K562 (cell line): Measurements from ENCODE around the gene CCDC70. TPM values are rescaled to one million over a fixed set of nuclear protein-coding genes. Genes with fewer than 3 reads are reported as not detected.

Source experiments
- ATAC-seq: fragments of 200-7000 bp; cut with Tn5 transposase; 3 replicates; pipeline ENCODE4 v1.9.1; 2020; ENCODE audit warnings: moderate library complexity
- BruUV-seq: library from RNA; stranded (reverse); fragments of 400-500 nt; replicated peaks from 2 replicates; lab custom pipeline; 2021; lab: Mats Ljungman, UMichigan
- CTCF ChIA-PET: fragments of 300-600 bp; formaldehyde crosslinking; extraction: SDS; loops from one replicate; lab custom pipeline; 2021; ENCODE audit warnings: low intra/inter-chr PET ratio; lab: Yijun Ruan, JAX
- POLR2A ChIA-PET: fragments of 300-600, 350-650 bp; sonication (Branson Sonifier 250); formaldehyde crosslinking; extraction: SDS; loops from one replicate; lab custom pipeline; 2021; ENCODE audit warnings: antibody characterized with exemption, inconsistent platforms; lab: Yijun Ruan, JAX
- DNase-seq, 4 experiments: peaks; one replicate each; pipeline versions ENCODE4 v3.0.0 to v3.0.0-alpha.2; 2011 to 2018; ENCODE audit warnings: low spot score in 3 of 4, mixed read lengths in 3 of 4; ENCODE audit errors: extremely low read depth in 1 of 4
- FAIRE-seq: peaks from 2 replicates; lab custom pipeline; 2011; peaks lifted over from hg19 to GRCh38; lab: Jason Lieb, UNC
- H2AFZ ChIP-seq: 2 replicates; pipeline ENCODE4 v1.6.0; 2011; ENCODE audit warnings: low read depth, low read length, control low read depth, inconsistent platforms
- H3K27ac ChIP-seq: fragments of 200-600 bp; 3 replicates; pipeline ENCODE4 v1.8.0; 2011; ENCODE audit warnings: low read depth, mild to moderate bottlenecking, control low read depth, inconsistent platforms, low read length, moderate library complexity, mixed read lengths; ENCODE audit errors: extremely low read depth
- H3K27me3 ChIP-seq, 2 experiments: fragments of 300-600 bp in 1 of 2; 2 replicates in 1 of 2; 3 replicates in 1 of 2; pipeline versions ENCODE4 v1.6.0 to v1.8.0; 2011; ENCODE audit warnings: inconsistent platforms in 2 of 2, low read length in 2 of 2, mild to moderate bottlenecking in 1 of 2, mixed read lengths in 1 of 2, moderate library complexity in 1 of 2; ENCODE audit not compliant: control insufficient read depth in 2 of 2, insufficient read depth in 2 of 2
- H3K36me3 ChIP-seq: fragments of 300-600 bp; 3 replicates; pipeline ENCODE4 v1.8.0; 2011; ENCODE audit warnings: mild to moderate bottlenecking, low read length, inconsistent platforms; ENCODE audit not compliant: control insufficient read depth, insufficient read depth
- H3K4me1 ChIP-seq, 2 experiments: fragments of 200-600 bp in 1 of 2; replicated peaks in 1 of 2; 2 replicates in 1 of 2; 3 replicates in 1 of 2; pipeline versions ENCODE4 v1.5.1 to v1.8.0; 2011; ENCODE audit warnings: inconsistent platforms in 2 of 2, low read length in 2 of 2, mild to moderate bottlenecking in 1 of 2, mixed read lengths in 1 of 2, moderate library complexity in 1 of 2; ENCODE audit not compliant: control insufficient read depth in 2 of 2, insufficient read depth in 2 of 2
- H3K4me2 ChIP-seq: 2 replicates; pipeline ENCODE4 v1.6.1; 2011; ENCODE audit warnings: low read length, control low read depth, inconsistent platforms, mixed read lengths; ENCODE audit not compliant: insufficient read depth
- H3K4me3 ChIP-seq: fragments of 200-600 bp; sonication (generic), shearing (Covaris generic); 2 replicates; pipeline ENCODE4 v1.5.1; 2016; ENCODE audit warnings: control low read depth, inconsistent platforms
- H3K79me2 ChIP-seq: fragments of 200-600 bp; 3 replicates; pipeline ENCODE4 v1.8.0; 2011; ENCODE audit warnings: low read length, inconsistent platforms; ENCODE audit not compliant: control insufficient read depth, insufficient read depth
- H3K9ac ChIP-seq, 2 experiments: 2 replicates each; pipeline versions ENCODE4 v1.6.0 to v1.6.1; 2011; ENCODE audit warnings: low read depth in 2 of 2, low read length in 2 of 2, control low read depth in 1 of 2, inconsistent platforms in 1 of 2, mild to moderate bottlenecking in 1 of 2, mixed read lengths in 1 of 2; ENCODE audit not compliant: insufficient read depth in 1 of 2
- H3K9me1 ChIP-seq: one replicate; pipeline ENCODE4 v1.6.0; 2011; ENCODE audit warnings: inconsistent platforms, mild to moderate bottlenecking, low read length, moderate library complexity; ENCODE audit not compliant: control insufficient read depth, insufficient read depth
- H3K9me3 ChIP-seq: replicated peaks from 2 replicates; pipeline ENCODE4 v1.5.1; 2011; ENCODE audit warnings: low read depth, low read length, inconsistent platforms; ENCODE audit not compliant: control insufficient read depth, insufficient read depth
- H4K20me1 ChIP-seq: replicated peaks from 2 replicates; pipeline ENCODE4 v1.6.1; 2011; ENCODE audit warnings: low read length, inconsistent platforms, mixed read lengths; ENCODE audit not compliant: control insufficient read depth, insufficient read depth
- JUN ChIP-seq, 2 experiments: sonication (generic) in 1 of 2; formaldehyde crosslinking in 1 of 2; IDR thresholded peaks; 2 replicates each; pipeline versions ENCODE4 v1.6.1 to v1.8.0; 2012 to 2022; ENCODE audit warnings: borderline replicate concordance in 2 of 2, mild to moderate bottlenecking in 2 of 2, improper control_type of control experiment in 1 of 2, low read depth in 1 of 2, low read length in 1 of 2, missing genetic modification reagents in 1 of 2
- WGBS: fragments of 100-300 bp; shearing (Covaris generic); methylation state at CpG from one replicate; pipeline ENCODE4 v1.1.6; 2016; ENCODE audit warnings: low coverage, mixed read lengths; ENCODE audit not compliant: insufficient coverage; ENCODE audit errors: missing lambda C conversion rate; 5-methylcytosine and 5-hydroxymethylcytosine counted together
- in situ Hi-C: fragments of 300-500 bp; cut with MboI; formaldehyde crosslinking; loops from 4 replicates; pipeline ENCODE4 v1.15.0; 2018; ENCODE audit warnings: inconsistent platforms, mixed read lengths
- intact Hi-C: fragments of 100-400 bp; cut with micrococcal nuclease; formaldehyde crosslinking; loops from 2 replicates; pipeline ENCODE4 v1.14.2; 2022
- polyA plus RNA-seq, 8 experiments: library from polyadenylated mRNA; depleted of rRNA in 4 of 8; stranded (reverse) in 5 of 8; unstranded in 3 of 8; fragments of >200 nt; fragmentation: Nextera tagmentation in 2 of 8; fragmentation: Illumina TruSeq in 1 of 8; extraction: Ambion mirVana in 2 of 8; extraction: Trizol in 1 of 8; gene quantifications; 2 replicates each; pipeline versions ENCODE4 v1.2.1 to v1.2.3, GENCODE V29; 2011 to 2014; ENCODE audit warnings: inconsistent platforms in 1 of 8, missing spikeins in 1 of 8
- total RNA-seq, 7 experiments: library from RNA; depleted of rRNA in 6 of 7; stranded (reverse); fragments of >200 nt in 6 of 7; fragmentation: Illumina TruSeq in 2 of 7; extraction: Trizol in 2 of 7; gene quantifications; 2 replicates each; pipeline versions ENCODE4 v1.2.1 to v1.2.3, GENCODE V29; 2011 to 2021; ENCODE audit warnings: low replicate concordance in 1 of 7
- TF ChIP-seq, protein P1 (sequence below), 2 experiments: fragments of 450-650 bp; IDR thresholded peaks; 2 replicates each; pipeline ENCODE4 v1.6.1; 2018; ENCODE audit warnings: mild to moderate bottlenecking in 2 of 2, low read depth in 1 of 2; ENCODE audit not compliant: partially characterized antibody in 2 of 2
- TF ChIP-seq, protein P2 (sequence below): IDR thresholded peaks from 2 replicates; pipeline ENCODE4 v1.6.1; 2011; ENCODE audit not compliant: insufficient read length; ENCODE audit errors: extremely low read depth
- TF ChIP-seq, protein P3 (sequence below): fragments of 200-600 bp; sonication (generic); IDR thresholded peaks from one replicate; pipeline ENCODE4 v1.6.1; 2012; ENCODE audit warnings: mild to moderate bottlenecking, low read depth, low read length, inconsistent platforms

Gene CCDC70
- total and polyA plus RNA-seq, 9 of the 15 experiments (the other 6 are each of a cell fraction or from before 2014, with no cell fraction given): not detected

DNA sequence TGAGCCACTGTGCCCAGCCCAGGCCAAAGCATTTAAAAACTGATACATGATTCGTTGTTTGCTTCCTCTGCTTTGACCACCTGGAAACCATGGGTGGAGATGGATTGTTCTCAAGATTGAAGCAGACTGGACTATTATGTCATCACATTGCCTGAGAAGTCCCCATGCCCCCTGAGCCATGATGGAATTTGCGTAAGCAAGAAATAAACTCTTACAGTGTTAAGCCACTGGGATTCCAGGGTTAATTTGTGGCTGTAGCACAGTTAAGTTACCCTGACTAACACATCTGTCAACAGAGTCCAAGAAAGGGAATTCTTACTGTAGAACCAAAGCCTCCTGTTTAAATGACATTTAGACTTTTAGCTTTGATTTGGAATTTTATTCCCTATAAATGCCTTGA is 38.4 kb upstream of the CCDC70 start:
- ATAC-seq (no peak), FAIRE-seq (no peak), DNase-seq (no peak)
- H3K4me2 ChIP-seq: no peak overlapping the region
- no peaks in the 10 kb centered on the region for H3K9me3 ChIP-seq
- POLR2A ChIA-PET: no interaction called here
- no TSS peak for BruUV-seq
- H3K36me3 ChIP-seq: no peaks in the 10 kb centered on the region
- H3K79me2 ChIP-seq: no peaks in the 10 kb centered on the region
- peaks cover 3 to 40% of the 10 kb centered on the region in 2 experiments; a peak in 4 of 5 replicates for H3K27me3 ChIP-seq
- no peak overlapping the region for H3K4me3 ChIP-seq
- in situ Hi-C loops (loop anchor here (10.0 kb wide), 1 partner anchor 301 kb away; the partner anchor contains the start of gene NEK5), intact Hi-C loops (no loop called here)
- H4K20me1 ChIP-seq: no peaks in the 10 kb centered on the region; the same call in 1 of the 2 replicates
- no peak overlapping the region for H3K9ac ChIP-seq
- H3K27ac ChIP-seq: no peak overlapping the region
- H2AFZ ChIP-seq: no peak overlapping the region
- CTCF ChIA-PET: no interaction called here
- no peaks in the 10 kb centered on the region for H3K9me1 ChIP-seq
- WGBS: 48% methylated on average over 2 of the region's 2 CpGs
- H3K4me1 ChIP-seq: no peaks in the 10 kb centered on the region; a peak in 1 of 5 replicates
- TF ChIP-seq, protein P1, sequence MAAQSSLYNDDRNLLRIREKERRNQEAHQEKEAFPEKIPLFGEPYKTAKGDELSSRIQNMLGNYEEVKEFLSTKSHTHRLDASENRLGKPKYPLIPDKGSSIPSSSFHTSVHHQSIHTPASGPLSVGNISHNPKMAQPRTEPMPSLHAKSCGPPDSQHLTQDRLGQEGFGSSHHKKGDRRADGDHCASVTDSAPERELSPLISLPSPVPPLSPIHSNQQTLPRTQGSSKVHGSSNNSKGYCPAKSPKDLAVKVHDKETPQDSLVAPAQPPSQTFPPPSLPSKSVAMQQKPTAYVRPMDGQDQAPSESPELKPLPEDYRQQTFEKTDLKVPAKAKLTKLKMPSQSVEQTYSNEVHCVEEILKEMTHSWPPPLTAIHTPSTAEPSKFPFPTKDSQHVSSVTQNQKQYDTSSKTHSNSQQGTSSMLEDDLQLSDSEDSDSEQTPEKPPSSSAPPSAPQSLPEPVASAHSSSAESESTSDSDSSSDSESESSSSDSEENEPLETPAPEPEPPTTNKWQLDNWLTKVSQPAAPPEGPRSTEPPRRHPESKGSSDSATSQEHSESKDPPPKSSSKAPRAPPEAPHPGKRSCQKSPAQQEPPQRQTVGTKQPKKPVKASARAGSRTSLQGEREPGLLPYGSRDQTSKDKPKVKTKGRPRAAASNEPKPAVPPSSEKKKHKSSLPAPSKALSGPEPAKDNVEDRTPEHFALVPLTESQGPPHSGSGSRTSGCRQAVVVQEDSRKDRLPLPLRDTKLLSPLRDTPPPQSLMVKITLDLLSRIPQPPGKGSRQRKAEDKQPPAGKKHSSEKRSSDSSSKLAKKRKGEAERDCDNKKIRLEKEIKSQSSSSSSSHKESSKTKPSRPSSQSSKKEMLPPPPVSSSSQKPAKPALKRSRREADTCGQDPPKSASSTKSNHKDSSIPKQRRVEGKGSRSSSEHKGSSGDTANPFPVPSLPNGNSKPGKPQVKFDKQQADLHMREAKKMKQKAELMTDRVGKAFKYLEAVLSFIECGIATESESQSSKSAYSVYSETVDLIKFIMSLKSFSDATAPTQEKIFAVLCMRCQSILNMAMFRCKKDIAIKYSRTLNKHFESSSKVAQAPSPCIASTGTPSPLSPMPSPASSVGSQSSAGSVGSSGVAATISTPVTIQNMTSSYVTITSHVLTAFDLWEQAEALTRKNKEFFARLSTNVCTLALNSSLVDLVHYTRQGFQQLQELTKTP (IDR thresholded peaks at IDR 0.05; ENCODE audit: low read depth in 1 of 2, partially characterized antibody in 2 of 2): no peak
- TF ChIP-seq, protein P2, sequence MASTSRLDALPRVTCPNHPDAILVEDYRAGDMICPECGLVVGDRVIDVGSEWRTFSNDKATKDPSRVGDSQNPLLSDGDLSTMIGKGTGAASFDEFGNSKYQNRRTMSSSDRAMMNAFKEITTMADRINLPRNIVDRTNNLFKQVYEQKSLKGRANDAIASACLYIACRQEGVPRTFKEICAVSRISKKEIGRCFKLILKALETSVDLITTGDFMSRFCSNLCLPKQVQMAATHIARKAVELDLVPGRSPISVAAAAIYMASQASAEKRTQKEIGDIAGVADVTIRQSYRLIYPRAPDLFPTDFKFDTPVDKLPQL: no peak
- TF ChIP-seq, protein P3, sequence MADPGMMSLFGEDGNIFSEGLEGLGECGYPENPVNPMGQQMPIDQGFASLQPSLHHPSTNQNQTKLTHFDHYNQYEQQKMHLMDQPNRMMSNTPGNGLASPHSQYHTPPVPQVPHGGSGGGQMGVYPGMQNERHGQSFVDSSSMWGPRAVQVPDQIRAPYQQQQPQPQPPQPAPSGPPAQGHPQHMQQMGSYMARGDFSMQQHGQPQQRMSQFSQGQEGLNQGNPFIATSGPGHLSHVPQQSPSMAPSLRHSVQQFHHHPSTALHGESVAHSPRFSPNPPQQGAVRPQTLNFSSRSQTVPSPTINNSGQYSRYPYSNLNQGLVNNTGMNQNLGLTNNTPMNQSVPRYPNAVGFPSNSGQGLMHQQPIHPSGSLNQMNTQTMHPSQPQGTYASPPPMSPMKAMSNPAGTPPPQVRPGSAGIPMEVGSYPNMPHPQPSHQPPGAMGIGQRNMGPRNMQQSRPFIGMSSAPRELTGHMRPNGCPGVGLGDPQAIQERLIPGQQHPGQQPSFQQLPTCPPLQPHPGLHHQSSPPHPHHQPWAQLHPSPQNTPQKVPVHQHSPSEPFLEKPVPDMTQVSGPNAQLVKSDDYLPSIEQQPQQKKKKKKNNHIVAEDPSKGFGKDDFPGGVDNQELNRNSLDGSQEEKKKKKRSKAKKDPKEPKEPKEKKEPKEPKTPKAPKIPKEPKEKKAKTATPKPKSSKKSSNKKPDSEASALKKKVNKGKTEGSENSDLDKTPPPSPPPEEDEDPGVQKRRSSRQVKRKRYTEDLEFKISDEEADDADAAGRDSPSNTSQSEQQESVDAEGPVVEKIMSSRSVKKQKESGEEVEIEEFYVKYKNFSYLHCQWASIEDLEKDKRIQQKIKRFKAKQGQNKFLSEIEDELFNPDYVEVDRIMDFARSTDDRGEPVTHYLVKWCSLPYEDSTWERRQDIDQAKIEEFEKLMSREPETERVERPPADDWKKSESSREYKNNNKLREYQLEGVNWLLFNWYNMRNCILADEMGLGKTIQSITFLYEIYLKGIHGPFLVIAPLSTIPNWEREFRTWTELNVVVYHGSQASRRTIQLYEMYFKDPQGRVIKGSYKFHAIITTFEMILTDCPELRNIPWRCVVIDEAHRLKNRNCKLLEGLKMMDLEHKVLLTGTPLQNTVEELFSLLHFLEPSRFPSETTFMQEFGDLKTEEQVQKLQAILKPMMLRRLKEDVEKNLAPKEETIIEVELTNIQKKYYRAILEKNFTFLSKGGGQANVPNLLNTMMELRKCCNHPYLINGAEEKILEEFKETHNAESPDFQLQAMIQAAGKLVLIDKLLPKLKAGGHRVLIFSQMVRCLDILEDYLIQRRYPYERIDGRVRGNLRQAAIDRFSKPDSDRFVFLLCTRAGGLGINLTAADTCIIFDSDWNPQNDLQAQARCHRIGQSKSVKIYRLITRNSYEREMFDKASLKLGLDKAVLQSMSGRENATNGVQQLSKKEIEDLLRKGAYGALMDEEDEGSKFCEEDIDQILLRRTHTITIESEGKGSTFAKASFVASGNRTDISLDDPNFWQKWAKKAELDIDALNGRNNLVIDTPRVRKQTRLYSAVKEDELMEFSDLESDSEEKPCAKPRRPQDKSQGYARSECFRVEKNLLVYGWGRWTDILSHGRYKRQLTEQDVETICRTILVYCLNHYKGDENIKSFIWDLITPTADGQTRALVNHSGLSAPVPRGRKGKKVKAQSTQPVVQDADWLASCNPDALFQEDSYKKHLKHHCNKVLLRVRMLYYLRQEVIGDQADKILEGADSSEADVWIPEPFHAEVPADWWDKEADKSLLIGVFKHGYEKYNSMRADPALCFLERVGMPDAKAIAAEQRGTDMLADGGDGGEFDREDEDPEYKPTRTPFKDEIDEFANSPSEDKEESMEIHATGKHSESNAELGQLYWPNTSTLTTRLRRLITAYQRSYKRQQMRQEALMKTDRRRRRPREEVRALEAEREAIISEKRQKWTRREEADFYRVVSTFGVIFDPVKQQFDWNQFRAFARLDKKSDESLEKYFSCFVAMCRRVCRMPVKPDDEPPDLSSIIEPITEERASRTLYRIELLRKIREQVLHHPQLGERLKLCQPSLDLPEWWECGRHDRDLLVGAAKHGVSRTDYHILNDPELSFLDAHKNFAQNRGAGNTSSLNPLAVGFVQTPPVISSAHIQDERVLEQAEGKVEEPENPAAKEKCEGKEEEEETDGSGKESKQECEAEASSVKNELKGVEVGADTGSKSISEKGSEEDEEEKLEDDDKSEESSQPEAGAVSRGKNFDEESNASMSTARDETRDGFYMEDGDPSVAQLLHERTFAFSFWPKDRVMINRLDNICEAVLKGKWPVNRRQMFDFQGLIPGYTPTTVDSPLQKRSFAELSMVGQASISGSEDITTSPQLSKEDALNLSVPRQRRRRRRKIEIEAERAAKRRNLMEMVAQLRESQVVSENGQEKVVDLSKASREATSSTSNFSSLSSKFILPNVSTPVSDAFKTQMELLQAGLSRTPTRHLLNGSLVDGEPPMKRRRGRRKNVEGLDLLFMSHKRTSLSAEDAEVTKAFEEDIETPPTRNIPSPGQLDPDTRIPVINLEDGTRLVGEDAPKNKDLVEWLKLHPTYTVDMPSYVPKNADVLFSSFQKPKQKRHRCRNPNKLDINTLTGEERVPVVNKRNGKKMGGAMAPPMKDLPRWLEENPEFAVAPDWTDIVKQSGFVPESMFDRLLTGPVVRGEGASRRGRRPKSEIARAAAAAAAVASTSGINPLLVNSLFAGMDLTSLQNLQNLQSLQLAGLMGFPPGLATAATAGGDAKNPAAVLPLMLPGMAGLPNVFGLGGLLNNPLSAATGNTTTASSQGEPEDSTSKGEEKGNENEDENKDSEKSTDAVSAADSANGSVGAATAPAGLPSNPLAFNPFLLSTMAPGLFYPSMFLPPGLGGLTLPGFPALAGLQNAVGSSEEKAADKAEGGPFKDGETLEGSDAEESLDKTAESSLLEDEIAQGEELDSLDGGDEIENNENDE: no peak
- TF ChIP-seq JUN (IDR thresholded peaks at IDR 0.05; ENCODE audit: borderline replicate concordance, low read depth, low read length) (no peak), JUN (CRISPR knock-in tag; IDR thresholded peaks at IDR 0.05; ENCODE audit: borderline replicate concordance) (no peak)
